Stimulated activated memory B cell treated with anti-CD40 and anti-IgM and Interleukin-4, amounts not matched to agents 10 μg/mL and 1 μg/mL and 100 μg/mL, for 72 hours (primary cell): ENCODE results near the gene SNX15.

Experiments used
- ATAC-seq: fragments of 150-1000 bp; cut with Tn5 transposase; 2 replicates; pipeline ENCODE4 v1.10.0; 2021
- H3K27ac Mint-ChIP-seq: one replicate; pipeline ENCODE4 v1.8.0; 2022; ENCODE audit warnings: mild to moderate bottlenecking, mixed read lengths
- H3K27me3 Mint-ChIP-seq: one replicate; pipeline ENCODE4 v1.8.0; 2022; ENCODE audit warnings: mixed read lengths
- H3K36me3 Mint-ChIP-seq: one replicate; pipeline ENCODE4 v1.8.0; 2022; ENCODE audit warnings: mixed read lengths
- H3K4me1 Mint-ChIP-seq: one replicate; pipeline ENCODE4 v1.8.0; 2022; ENCODE audit warnings: mixed read lengths
- H3K4me3 Mint-ChIP-seq: one replicate; pipeline ENCODE4 v1.8.0; 2022; ENCODE audit warnings: mild to moderate bottlenecking, moderate library complexity, mixed read lengths
- H3K9me3 Mint-ChIP-seq: one replicate; pipeline ENCODE4 v1.8.0; 2022; ENCODE audit warnings: mixed read lengths

The SNX15 gene

DNA sequence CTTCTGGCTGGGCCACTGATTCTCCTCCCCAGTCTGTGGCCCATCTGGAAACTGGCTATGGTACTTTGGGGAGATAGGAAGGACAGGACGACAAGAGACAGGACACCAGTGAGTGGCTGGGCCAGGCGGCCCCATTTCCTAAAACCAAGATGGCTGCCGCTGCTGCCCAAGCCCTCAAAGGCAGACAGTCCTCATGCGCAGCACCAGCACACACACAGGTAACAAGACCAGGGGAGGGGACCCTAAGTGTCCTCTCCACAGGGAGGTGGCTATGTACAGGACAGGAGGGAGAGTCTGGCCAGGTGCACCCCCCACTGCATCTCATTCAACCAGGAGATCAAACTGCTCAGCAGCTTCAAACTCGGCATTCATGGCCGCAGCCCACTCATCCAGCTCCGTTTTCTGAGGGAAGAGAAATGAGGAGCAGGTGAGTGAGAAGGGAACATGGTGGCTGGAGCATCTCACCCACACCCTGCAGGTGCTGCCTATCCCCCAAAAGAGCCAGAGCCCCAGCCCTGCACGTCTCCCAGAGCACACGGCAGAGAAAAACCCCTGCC is 51.6 kb downstream of the SNX15 start:
- Mint-ChIP-seq H3K4me3 (peak overlapping the region; percentile 2), H3K27me3 (no peaks in the 10 kb centered on the region), H3K27ac (peak overlapping the region; percentile 69), H3K4me1 (peaks cover 38% of the 10 kb centered on the region), H3K36me3 (no peaks in the 10 kb centered on the region), H3K9me3 (no peaks in the 10 kb centered on the region)
- ATAC-seq: no peak

DNA sequence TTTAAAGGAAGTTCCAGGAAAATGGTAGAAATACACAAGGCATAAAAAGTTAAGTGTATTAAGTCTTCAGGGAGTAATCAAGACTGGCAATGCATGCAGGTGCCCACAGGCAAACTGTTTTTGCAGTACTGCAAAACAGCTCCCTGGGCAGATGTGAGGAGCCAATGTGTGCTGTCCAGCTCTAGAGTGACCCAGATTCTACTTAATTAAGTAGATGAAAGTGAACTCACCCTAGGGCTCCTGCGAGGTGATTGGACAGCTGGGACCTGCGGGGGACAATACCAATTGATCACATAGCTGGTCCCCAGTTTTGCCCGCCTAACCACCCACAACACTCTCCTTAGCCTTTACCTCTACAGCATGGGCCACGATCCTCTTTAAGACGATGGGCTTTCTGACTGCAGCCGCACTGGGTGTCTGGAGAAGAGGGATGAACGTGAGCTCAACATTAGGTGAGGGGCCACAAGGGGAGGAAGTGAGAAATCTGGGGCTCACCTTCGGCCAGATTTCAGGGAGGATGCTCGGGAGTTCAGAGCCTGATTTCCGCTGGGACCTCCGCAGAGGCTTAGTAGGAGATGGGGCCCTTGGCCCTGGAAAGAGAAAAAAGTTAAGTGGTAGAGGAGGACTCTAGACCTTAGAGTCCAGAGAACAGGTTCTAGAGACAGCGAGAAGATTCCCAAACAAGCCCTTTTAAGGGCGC is 56.0 kb downstream of the SNX15 start:
- Mint-ChIP-seq H3K27ac (peak overlapping the region; percentile 96), H3K4me3 (peak overlapping the region; percentile 97), H3K4me1 (peaks cover 50% of the 10 kb centered on the region), H3K36me3 (peaks cover 19% of the 10 kb centered on the region), H3K9me3 (no peaks in the 10 kb centered on the region), H3K27me3 (no peaks in the 10 kb centered on the region)
- no peak for ATAC-seq

DNA sequence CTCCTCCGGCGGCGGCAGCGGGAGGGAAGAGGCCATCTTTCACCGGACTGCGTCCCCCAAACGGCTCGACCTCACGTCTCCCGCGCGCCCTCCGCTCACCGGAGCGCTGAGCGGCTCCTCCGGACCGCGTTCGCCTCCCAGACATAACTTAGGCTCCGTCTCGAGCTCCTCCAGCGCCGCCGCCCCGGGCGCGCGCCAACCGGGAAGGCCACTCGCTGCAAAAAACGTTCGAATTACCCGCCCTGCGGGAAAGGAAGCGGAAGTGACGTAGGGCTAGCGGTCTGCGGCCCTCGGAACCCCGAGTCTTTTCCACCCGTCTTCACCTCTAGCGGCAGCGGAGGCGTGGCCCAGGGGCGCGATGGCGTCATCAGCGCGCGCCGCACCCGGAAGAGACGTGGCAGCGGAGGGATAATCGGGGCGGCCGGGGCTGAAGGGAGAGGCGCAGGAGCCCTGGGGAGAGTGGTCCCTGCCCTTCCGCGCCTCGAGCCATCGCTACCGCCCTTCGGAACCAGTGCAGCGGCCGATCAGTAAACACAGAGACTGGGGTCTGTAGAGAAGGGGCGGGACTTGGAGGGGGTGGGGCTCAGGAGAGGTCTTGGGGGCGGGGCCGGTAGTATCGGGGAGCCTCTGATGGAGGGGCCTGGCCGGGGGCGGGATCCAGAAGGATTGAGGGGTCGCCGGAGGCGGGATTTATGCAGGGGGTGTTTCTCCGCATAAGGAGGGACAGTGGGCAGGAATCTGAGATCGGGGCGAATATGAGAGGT is 56.8 kb downstream of the SNX15 start, which contains the start of the genes CDCA5 and ZFPL1:
TSS of gene CDCA5 (minus strand) at position 207 of the 764 bp plus-strand sequence. CDS start at position 145, 62 bp downstream.
TSS of gene ZFPL1 (plus strand) at position 389 of the 764 bp plus-strand sequence. CDS start 477 bp downstream, outside the sequence.
- Mint-ChIP-seq H3K27ac (peak within 1 kb of the TSS; percentile 96), H3K36me3 (peaks cover 26% of the 10 kb centered on the region), H3K4me1 (peaks cover 42% of the 10 kb centered on the region), H3K27me3 (no peaks in the 10 kb centered on the region), H3K4me3 (peak within 1 kb of the TSS; percentile 97), H3K9me3 (no peaks in the 10 kb centered on the region)
- ATAC-seq: peak; percentile 95

DNA sequence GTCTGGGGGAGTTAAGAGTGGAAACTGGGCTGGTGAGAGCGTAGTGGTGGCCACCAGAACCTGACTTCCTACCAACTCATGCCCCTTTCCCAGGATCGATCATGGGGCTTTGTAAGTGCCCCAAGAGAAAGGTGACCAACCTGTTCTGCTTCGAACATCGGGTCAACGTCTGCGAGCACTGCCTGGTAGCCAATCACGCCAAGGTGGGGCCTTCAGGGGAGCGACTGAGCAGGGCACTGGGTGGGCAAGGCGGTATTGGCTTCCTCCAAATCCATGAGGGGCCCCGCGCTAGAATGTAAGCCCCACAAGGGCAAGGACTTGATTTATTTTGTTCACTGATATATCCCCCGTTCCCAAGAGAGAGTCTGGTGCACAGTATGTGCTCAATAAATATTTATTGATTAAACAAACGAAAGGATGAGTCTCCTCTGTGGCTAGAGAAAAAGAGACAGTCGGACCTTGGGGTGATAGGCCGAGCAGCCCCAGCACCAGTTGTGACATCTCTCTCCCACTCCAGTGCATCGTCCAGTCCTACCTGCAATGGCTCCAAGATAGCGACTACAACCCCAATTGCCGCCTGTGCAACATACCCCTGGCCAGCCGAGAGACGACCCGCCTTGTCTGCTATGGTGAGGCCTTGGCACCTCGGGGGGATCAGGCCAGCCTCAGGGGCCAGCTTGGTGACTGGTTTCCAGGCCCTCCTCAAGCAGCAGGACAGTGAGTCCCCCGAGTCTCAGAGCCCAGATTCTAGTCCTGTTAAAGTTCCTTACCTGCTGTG is 57.5 kb downstream of the SNX15 start:
- no peaks in the 10 kb centered on the region for H3K9me3 Mint-ChIP-seq
- peaks cover 38% of the 10 kb centered on the region for H3K4me1 Mint-ChIP-seq
- ATAC-seq: peak; percentile 1
- peak overlapping the region; percentile 97 for H3K4me3 Mint-ChIP-seq
- no peaks in the 10 kb centered on the region for H3K27me3 Mint-ChIP-seq
- peak overlapping the region; percentile 96 for H3K27ac Mint-ChIP-seq
- H3K36me3 Mint-ChIP-seq: peaks cover 34% of the 10 kb centered on the region

DNA sequence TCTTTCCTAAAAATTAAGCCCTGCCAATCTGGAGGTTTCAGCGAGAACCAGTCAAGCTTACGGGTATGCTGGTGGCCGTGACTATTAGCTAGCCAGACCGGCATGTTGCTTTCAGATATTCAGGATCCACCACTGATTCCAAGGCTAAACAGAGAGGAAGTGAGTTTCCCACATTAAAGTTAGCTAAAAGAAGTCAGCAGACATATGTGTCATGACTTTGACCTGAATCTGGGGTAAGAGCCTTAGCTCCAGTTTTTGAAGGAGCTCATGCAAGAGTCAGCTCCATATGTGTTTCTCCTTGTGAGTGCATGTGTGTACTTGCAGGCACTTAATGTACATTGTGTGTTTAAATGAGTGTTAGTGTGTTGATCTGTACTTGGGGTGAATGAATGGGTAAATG is 58.2 kb downstream of the SNX15 start:
- Mint-ChIP-seq H3K27ac (no peak overlapping the region), H3K4me3 (peak overlapping the region; percentile 97), H3K9me3 (no peaks in the 10 kb centered on the region), H3K36me3 (peaks cover 34% of the 10 kb centered on the region), H3K4me1 (peaks cover 38% of the 10 kb centered on the region), H3K27me3 (no peaks in the 10 kb centered on the region)
- ATAC-seq: no peak

DNA sequence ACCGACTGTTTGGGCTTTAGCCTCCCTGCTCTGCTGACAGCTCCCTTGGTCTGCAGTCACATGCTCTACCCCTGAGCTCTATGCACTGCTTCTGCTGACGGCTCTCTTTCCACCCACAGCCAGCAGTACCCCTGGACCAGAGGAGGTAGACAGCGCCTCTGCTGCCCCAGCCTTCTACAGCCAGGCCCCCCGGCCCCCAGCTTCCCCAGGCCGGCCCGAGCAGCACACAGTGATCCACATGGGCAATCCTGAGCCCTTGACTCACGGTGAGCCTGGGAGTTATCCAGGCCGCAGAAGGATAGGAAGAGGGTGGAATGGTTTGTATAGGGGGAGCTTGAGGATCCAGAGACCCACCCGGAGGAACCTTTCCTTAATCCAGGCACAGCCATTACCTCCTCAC is 59.6 kb downstream of the SNX15 start:
- Mint-ChIP-seq H3K9me3 (no peaks in the 10 kb centered on the region), H3K4me1 (peaks cover 32% of the 10 kb centered on the region), H3K4me3 (no peak overlapping the region), H3K27me3 (no peaks in the 10 kb centered on the region), H3K27ac (no peak overlapping the region), H3K36me3 (peaks cover 34% of the 10 kb centered on the region)
- no peak for ATAC-seq

DNA sequence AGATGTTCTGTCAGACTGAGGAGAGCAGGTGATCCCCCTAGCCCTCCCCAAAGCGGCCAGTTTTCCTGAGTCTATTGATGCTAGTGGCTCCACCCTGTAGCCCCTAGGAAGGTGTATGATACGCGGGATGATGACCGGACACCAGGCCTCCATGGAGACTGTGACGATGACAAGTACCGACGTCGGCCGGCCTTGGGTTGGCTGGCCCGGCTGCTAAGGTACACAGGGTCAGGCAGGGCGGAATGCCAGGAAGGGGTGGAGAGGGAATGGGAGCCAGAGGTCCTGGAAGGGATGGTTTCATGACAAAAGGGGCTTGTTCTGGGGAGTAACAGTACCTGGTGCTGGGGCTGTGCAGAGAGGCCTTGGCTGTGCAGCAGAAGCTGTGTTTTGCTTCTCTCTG is 60.0 kb downstream of the SNX15 start:
- H3K4me3 Mint-ChIP-seq: no peak overlapping the region
- no peak overlapping the region for H3K27ac Mint-ChIP-seq
- H3K36me3 Mint-ChIP-seq: peaks cover 34% of the 10 kb centered on the region
- H3K4me1 Mint-ChIP-seq: peaks cover 32% of the 10 kb centered on the region
- H3K9me3 Mint-ChIP-seq: no peaks in the 10 kb centered on the region
- H3K27me3 Mint-ChIP-seq: no peaks in the 10 kb centered on the region
- ATAC-seq: no peak

DNA sequence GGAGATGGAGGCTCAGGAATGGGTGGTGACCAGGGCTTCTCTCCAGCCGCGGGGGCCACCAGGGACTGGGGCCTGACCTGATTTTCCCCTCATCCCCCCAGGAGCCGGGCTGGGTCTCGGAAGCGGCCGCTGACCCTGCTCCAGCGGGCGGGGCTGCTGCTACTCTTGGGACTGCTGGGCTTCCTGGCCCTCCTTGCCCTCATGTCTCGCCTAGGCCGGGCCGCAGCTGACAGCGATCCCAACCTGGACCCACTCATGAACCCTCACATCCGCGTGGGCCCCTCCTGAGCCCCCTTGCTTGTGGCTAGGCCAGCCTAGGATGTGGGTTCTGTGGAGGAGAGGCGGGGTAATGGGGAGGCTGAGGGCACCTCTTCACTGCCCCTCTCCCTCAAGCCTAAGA is 60.6 kb downstream of the SNX15 start:
- Mint-ChIP-seq H3K36me3 (peaks cover 34% of the 10 kb centered on the region), H3K4me3 (no peak overlapping the region), H3K27ac (no peak overlapping the region), H3K9me3 (no peaks in the 10 kb centered on the region), H3K4me1 (peaks cover 36% of the 10 kb centered on the region), H3K27me3 (no peaks in the 10 kb centered on the region)
- ATAC-seq: no peak

DNA sequence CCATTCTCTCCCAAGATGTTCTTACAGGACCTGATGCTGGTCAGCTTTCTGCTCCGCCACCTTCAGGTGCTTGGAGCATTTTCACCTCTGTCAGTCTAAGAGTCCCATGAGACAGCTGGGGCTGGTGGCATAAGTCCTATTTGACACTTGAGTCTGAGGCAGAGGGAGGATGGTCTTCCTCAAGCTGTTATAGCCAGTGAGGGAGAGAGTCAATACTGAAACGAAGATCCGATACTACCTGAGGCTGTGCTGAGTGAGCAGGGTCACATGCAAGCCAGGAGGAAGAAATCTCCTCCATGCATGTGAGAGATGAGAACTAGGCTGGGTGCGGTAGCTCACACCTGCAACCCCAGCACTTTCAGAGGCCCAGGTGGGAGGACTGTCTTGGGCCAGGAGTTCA is 62.4 kb downstream of the SNX15 start:
- no peaks in the 10 kb centered on the region for H3K27me3 Mint-ChIP-seq
- no peak for ATAC-seq
- no peak overlapping the region for H3K4me3 Mint-ChIP-seq
- no peaks in the 10 kb centered on the region for H3K9me3 Mint-ChIP-seq
- peaks cover 34% of the 10 kb centered on the region for H3K36me3 Mint-ChIP-seq
- H3K4me1 Mint-ChIP-seq: peaks cover 18% of the 10 kb centered on the region
- no peak overlapping the region for H3K27ac Mint-ChIP-seq
